Globus pallidus (tissue), 1 donor: ENCODE results near the gene DPYD.
A peak's percentile ranks its signal among the peaks of the same experiment; 100 is the strongest.

Experiments used
- DNase-seq: peaks from one replicate; pipeline ENCODE4 v3.0.0-alpha.2; 2015; ENCODE audit warnings: low spot score

DPYD gene

DNA sequence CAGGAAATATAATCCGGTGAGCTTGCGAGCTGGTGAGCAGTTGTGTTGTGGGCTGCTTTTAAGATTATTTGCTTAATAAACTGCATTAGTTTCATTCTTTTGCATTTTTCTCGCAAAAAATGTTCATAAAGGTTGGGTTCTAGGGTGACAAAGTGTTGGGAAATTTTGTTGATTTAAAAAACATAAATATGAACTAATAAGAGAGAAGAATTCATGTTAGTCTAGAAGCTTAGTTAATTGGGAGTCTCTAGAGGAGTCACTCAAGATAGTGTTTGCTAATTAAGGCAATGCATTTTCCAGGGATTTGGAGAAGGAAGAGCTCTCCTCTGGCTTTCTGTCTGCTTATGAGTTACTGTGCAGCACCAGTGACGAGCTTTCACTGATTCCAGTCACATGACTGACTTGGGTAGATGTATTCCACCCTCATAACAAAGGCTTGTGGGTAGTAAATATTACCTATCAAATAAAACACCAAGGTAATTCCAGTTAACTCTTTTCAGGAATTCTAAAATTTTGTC, 782.3 kb downstream of the DPYD start:
- peak; percentile 51 for DNase-seq

DNA sequence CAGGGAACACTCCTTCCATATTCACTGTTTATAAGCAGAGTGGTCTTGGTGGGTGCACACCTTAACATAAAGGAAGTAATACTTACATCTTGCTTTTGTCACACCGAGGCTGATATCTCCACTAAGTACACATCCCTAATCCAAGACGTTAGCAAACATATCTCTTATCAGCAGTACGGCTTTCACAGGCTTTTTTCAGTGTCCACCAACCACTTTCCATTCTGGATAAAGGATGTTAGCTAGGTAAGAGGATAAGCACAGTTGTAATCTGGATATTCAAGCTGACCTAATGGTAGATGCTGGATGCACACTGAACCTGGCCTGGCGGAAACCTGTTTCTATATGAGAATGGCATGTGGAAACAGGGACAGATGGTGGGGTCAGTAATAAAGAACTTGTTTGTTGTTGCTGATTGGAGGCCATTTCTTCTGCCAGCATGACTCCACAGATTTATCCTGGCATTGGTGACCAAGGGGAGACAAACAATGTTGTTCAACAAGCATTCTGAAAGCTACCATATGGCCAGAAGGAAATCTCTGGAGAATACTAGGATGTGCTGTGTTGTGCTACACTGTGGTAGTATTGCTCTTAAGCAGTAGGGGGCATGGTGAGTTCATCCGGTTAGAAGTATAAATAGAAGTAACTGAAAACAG, 782.8 kb downstream of the DPYD start:
- peak; percentile 85 for DNase-seq

DNA sequence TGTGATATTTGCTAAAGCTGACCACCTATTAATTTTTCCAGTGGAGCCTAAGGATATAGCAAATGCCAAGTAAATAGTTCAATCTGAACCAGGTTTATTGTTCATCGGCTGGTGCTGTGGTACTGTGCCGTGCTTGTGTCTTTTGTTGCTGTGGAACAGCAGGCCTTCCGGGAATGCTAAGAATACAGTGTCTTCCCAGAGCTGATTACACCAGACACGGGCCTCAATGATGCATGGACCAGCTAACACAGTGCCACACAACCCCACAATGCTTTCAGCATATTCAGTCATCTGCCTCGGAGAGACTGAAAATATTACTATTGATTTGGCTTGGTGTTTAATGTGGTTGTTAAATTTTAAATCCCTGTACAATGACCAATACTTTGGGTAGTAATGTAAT, 783.8 kb downstream of the DPYD start:
- peak; percentile 54 for DNase-seq

DNA sequence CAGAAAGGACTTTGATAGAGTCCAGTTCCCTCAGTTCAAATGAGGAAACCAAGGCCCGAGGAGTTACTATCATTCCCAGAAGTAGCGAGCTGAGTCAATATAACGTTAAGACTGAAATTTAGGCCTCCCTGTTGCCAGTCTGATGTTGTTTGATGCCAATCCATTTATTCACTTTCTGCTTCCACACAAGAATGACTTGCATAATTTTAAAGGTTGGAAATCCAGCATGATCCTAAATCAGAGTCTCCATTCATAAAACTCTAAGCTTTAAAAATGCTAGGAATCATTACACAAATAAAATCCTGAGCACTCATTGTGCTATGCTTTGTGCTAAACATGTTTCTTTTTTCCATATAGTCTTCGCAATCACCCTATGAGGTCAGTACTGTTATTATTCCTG, 784.9 kb downstream of the DPYD start:
- DNase-seq: no peak

DNA sequence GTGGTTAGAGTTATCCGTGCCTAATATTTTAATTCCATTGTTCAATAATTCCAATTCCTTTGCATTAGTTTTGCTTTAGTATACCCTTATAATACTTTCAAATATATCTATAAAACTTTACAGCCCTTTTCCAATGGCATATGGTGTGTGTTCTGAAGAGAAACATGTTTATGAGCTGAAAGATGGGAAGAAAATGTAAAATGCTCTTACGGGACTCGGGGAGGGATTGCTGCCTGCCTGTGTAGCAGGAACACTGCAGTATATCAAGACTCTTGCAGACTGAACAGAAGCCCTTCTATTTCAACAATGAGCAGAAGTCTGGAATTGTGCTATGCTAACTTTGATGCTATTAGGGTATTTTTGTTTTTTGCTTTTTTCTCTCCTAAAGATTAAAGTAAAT, 792.4 kb downstream of the DPYD start:
- DNase-seq: no peak

DNA sequence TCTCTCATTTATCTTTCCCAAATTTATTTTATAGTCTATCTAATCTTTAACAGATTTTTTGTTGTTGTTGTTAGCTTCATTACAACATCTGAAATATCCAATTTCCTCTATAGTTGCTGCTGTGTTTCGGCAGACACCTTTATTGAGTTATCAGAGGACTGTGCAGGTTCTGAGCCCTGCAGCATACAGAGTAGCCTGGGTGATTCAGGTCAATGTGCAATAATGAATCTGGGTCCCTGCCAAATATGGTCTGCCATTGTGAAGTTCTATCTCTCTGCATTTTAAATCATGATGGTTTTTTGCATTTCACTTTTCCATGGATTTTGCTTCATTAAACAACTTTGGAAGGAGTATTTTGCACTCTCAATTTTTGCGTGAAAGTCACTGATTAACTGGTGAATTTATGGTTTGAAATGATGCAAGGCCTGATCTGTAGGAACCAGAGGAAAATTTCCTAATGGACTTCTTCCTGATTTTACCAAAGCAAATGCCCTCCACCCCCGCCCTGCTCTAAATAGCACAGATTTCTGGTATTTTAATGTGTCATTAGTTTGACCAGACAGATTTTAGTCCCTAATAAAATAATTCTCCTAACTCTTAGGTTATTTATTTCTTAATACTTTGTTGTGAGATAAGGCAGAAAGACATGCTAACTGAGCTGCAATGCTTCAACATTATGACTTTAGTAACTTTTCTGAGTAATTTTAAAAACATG, 797.0 kb downstream of the DPYD start:
- no peak for DNase-seq

DNA sequence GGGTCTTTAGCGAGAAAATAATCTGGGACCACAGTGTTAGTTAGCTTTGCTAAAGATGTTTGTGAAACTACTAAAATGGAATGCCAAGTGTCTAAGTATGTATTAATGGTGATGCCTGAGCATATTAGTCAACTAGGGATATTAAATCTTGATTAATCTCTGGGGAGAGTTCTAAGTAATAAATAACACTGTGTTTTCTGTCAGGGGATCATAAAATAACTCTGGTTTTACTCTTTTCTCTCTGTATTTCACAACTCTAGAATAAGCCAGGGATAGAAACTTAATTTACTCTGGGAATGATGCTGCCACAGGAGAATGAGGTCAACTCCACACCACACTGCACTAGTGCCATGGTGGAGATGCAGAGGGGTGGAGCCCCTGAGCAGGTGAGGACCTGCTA, 800.0 kb downstream of the DPYD start:
- no peak for DNase-seq

DNA sequence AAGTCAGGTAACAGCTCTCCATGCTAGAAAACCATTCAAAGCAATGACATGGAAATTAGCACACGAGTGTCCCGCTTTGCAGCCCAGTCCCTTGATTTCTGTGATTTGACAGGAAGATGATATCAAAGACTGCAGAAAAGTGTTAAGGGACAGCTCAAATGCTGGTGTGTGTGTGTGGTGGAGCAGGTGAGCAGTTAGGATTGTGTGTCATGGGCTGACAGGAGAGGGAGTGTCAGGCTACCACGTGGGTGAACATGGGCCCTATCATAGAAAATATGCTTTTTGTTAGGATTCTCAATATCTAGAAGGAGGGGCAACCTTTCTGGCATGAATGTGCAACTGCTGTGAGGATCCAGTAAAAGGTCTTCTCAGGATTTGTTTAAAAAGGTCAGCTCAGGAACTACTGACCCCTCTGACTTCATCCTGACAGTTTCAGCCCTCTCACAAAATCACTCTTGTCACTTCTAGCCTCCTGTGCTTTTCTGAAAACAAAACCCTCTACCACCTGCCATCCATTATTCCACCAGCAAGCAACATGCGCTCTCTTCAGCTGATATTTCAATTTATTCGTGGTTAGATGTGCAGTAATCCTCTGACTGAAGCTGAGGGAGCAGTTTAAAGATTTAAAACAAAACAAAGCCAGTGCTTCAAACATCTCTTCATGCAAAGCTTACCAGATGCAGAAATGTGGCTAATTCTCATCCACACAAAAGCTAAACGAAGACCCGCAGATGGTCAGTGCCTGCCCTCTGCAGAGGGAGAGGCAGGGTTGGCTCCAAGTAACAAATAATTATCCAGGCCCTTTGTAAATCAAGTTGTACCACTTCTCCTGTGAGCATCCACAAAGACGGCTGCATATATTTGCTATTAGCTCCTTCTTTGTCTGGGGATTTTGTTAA, 801.3 kb downstream of the DPYD start:
- DNase-seq: peak; percentile 16

DNA sequence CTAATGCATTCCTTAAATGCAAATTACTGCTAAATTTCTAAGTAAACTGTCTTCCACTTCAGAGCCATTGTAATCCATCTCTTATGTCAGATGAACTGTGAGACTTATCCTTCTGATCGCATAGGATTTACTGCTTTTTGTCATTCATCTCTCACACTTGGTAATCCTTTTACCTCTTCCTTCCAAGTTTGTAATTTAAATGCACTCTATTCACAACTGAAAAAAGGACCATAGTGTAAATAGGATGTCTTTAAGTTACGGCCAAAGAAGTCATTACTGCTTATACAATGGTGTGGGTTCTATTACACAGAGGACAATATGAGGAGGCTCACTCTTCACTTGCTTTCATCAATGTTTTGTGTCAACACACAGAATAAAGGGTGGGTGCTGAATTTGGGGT, 806.0 kb downstream of the DPYD start:
- DNase-seq: no peak

DNA sequence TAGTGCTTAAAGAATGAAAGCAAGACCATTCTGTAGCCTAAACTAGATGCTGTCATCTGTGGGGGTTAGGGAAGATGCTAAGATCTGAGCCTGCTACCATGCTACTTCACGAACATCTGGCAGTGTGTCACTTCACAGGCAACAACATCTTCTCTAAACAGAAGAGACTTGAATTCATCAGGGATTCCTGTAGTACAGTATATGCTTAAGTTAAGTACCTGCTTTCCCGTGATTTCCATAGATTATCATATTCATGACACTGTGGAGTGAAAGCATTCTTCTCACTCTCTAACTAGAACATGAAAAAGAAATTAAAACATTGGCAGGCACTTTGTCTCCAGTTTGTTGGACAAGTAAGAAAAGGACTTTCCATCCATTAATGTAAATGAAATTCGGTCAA, 808.4 kb downstream of the DPYD start:
- no peak for DNase-seq

DNA sequence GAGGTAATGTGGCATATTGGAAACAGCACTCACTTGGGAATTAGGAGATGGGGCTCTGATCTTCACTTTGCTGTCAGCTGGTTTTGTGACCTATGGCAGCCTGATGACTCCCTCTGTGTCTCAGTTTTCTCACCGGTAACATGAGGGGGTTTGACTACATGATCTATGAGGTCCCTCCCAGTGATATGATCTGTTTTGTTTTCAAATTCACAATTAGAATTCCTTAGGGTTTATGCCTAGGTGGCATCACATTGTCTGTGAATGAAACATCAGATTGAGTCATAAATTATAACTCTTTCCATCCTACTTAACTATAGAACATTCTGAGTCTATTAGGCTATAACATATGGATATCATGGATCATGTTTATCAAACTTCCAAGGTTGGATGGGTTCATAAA, 812.7 kb downstream of the DPYD start:
- no peak for DNase-seq

DNA sequence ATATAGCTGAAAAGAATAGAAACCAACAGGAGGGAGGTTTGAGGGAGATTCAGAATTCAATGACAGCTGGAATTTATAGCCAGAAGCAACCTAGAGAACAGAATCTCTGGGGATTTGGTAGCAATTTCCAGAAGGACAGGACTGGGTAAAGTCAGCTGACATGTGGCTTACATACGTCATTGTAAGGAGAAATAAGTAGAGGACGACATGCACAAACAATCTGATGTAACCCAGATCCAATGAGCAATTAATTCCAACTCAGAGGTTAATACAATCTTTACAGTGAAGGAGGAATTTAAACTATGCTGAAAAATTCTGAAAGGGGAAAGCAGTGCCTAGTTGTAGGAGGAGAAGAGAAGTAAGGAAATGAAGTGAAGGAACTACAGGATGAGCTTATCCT, 815.3 kb downstream of the DPYD start:
- no peak for DNase-seq

DNA sequence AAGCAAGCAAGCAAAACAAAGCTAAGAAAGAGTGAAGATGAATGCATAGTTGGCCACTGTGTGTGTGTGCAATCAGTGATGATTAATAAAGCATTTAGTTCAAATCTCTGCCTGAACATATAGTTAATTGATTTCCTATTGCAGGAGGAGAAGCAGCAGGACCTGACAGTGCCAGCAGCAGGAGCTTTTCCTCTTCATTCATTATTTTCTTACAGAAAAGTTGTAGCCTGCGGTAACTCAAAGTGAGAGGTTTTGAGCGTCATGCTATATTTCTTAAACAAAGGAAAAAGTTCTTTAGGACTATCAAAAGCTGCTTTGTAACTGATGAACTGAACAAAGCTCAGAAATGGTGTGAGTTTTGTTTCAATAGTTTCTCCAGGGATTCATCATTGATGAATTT, 819.3 kb downstream of the DPYD start:
- DNase-seq: no peak

DNA sequence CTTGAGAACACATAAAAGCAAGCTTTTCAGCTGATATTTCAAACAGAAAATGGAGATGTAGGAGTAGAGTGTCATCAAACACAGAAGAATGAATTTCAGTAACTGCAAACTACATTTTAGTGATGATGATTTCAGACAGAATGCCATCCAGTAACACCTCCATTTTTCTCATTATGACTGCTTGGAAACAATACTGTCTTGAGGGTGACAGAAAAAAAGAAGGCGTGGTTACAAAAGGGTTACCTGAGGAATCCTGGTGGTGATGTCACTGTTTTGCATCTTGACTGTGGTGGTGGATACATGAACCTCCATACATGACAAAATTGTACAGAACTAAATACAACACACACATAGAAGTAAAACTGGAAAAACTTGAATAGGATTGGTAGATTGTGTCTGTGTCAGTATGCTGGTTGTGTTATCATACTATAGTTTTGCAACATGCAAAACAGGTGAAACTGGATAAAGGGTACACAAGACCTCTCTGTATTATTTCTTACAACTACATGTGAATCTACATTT, 823.4 kb downstream of the DPYD start:
- no peak for DNase-seq

DNA sequence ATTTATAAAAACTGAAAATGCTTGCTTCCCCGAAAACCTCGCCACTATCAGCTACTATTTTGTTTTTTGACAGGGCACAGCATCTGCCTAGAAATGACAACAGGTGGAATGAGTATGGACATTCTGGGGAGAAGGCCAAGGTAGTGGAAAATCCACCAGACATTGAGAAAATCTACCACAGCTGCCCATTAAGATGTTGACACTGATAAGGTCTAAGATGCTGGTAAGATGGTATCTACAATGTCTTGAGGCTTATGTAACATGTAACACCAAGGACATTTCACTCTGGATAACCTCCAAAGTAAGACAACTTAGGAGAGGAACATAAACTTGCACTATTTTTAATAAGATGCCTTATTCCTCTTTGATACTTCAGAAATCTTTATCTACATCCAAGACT, 825.1 kb downstream of the DPYD start:
- DNase-seq: no peak

DNA sequence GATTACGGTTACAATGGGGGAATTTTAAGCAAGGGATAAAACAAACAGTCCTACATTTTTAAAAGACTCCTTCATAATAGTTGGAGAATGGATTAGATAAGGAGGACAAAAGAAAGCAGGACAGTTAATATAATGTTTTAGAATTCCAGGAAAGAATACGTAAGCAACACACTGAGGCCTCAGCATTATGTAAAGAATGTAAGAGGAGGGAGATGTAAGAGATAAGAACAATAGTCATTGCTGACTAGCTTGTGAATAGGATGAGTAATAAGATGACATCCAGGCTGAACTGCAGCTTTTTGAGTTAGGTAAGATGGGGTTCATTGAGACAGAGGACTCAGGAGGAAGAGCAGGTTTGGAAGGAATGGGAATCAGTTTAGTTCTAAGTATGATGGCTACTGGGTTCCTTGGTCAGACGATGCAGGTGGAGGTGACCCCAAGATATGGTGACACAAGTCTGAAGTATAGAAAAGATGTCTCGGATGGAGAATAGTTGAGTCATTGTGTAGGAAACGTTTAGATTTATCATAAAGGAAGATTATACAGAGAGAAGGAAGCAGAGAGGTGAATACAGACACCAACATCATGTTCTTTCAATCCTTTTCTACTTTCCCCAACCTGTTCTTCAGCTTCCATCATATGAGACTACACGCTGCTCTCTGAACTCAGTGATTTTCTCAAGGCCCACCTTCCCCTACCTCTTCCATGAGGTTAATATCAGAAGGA, 826.4 kb downstream of the DPYD start:
- DNase-seq: no peak

DNA sequence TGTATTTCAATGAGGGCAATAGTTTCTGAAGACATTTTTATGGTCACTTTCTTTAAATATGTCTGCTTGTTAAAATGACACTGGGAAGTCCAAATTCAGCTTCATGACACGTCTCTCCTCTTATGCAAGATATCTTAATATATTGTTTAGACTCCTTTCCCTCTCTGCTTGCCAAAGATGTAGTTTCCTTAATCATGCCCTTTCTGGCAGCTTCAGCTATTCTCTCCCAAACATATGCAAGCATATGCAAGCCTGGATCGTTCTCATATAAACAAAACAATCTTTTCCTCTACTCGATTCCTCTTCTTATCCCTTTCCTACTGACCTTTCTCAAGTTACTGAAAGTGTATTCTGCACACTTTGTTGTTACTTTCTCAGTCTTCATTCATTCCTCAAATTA, 827.1 kb downstream of the DPYD start:
- DNase-seq: no peak

DNA sequence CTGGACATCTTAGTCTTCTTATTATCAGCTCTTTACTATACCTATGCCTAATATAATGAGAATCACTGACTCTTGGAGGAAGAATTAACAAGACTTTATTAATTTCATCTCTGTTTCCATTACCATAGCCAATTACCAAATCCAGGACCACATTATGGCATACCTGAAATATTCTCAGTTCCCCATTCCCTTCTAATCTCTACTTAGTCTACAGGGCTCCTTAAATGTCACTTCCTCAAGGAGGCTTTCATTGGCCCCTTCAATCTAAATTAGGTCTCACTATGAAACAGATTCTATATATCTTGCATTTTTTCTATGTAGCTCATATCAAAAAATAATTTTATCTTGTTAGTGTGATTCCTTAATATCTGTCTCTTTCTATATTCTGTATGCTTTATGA, 828.0 kb downstream of the DPYD start:
- DNase-seq: no peak

DNA sequence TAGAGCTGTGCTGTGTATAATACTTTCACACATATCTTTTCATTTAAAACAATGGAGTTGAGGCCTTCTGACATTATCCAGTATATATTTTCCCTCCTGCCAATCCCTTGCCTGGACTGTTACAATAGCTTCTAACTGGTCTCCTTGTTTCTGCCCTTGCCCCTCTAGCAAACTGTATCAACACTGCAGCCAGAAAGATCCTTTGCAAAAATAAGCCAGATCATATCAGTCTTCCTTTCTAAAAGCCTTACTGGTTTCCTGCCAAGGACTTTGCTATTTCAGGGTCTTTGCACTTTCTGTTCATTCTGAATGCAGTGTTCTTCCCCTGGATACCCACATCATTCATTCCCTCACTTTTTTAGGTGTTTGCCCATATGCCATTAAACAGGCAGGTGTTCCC, 829.2 kb downstream of the DPYD start:
- no peak for DNase-seq

DNA sequence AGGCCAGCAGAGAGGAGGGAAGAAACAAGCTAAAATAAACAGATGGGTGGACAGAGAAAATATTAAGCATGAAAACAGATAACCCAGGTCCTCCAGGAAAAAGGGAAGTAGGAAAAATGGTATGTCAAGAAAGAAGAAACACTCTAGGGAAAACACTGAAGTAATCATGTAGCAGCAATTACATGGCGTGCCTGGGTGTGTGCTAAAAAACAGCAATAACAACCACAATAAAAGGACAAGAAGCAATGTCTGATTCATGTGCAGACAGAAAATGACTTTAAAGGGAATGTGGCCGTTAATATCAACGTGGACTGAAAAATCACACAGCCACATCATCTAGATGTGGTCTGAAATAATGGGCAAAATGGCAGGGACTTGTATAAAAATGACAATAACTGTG, 829.6 kb downstream of the DPYD start:
- DNase-seq: no peak

DNA sequence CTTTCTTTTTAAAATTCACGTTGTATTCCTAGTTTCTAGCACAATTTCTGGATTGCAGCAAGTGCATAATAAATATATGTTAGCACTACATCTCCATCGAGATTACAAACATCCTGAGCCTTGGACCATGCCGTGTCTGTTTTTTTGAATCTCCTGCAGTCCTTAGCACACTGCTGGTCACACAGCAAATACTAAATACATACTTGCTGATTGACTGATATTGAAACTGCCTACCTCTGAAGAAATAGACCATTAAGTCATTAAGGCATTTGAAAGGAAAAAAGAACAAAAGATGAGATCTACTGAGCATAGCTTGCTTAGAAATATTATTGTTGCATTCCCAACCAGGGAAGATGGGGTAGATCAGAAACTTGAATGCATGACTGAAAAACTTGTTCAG, 830.1 kb downstream of the DPYD start:
- no peak for DNase-seq

DNA sequence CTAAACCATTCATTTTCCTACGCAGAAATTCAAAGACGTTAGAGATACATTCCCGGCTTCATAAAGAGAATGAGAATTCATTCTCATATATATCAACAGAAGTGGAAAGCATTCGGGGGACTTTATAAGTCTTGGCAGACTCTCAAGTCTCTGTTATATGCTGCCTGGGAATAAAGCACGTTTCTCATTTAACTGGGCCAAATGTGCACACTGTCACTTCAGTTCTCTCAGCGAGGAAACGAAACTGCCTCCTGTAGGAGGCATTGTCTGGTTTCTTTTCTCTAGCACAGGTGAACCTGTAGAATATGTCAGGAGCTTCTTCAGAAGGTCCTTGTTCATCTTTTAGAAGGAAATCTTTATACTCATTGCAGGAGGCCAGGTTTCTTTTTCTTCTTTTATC, 831.7 kb downstream of the DPYD start:
- DNase-seq: no peak
